ENCODE measurements around the gene SPEN.
"Not testable (repeated sequence)": the region's sequence is repeated elsewhere in the genome, so short reads cannot be mapped to it uniquely, and the experiment has no call there.

SPEN gene

DNA sequence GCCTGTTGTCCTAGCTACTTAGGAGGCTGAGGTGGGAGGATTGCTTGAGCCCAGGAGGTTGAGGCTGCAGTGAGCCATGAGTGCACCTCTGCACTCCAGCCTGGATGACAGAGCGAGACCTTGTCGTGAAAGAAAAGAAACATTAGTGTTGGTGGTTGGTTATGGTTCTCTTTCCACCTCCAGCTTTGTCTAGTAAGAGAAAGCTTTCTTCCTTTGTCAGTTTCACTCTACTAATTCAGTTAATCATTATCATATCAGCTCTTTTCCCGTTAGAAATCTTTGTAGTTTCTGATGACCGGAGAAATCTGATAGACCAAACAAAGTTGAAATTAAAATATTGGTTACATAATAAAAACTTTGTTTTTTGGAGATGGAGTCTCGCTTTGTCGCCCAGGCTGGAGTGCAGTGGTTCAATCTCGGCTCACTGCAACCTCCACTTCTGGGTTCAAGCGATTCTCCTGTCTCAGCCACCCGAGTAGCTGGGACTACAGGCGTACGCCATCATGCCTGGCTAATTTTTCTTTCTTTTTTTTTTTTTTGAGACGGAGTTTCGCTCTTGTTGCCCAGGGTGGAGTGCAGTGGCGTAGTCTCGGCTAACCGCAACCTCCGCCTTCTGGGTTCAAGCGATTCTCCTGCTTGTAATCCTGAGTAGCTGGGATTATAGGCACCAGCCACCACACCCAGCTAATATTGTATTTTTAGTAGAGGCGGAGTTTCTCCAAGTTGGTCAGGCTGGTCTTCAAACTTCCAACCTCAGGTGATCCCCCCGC, 49.5 kb downstream of the SPEN start:
- DNase-seq (ENCODE audit: low read depth), result not testable (repeated sequence)

DNA sequence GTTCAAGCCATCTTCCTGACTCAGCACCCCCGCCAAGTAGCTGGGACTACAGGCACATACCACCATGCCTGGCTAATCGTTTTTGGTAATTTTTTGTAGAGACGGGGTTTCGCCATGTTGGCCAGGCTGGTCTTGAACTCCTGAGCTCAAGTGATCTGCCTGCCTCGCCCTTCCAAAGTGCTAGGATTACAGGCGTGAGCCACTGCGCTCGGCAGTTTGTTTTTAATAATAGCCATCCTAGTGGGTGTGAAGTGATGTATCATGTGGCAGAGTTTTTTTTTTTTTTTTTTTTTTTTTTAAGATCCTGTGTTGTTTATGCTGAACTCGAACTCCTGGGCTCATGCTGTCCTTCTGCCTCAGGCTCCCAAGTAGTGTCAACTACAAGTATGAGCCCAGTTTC, 51.8 kb downstream of the SPEN start:
- DNase-seq (ENCODE audit: low read depth), result no peak

DNA sequence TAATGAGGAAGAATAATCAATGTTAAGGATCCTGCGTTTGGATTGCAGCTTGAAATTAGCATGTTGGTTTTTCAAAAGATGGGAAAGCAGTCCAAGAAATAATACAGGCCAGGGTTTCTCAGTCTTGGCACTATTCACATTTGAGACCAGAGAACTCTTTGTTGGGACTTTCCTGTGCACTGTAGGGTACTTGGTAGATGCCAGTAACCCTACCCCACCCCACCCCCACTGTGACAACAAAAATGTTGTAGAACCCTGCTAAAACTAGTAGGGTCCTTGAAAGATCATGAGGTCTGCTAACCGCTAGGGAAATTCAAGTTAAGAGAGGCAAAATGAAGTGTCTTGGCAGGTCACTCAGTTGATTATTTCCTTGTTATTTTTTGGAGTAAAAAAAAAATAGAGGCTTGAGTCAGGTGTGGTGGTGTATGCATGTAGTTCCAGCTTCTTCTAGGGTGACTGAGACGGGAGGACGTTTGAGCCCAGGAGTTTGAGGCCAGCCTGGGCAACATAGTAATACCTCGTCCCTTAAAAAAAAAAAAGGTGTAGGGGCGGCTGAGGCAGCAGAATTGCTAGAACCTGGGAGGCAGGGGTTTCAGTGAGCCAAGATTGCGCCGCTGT, 53.3 kb downstream of the SPEN start:
- DNase-seq (ENCODE audit: low read depth), result no peak

DNA sequence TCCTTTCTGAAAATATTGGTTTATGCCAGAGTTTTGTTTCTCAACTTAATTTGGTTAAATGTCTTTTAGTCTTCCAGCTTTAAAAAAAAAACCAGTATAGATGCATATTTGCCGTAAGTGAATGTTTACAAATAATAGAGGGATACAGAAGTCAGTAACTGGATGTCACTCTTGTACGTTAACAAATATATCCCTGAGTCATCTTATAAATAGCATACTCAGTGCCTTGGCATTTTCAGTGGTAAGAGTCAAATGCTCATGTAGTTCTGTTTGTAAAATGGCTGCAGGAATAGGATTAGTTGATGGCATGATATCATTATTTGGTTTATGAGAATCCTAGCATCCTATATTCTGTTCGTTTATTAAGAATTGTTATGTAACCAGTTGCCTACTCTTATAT, 55.4 kb downstream of the SPEN start:
- no peak for DNase-seq (ENCODE audit: low read depth)

DNA sequence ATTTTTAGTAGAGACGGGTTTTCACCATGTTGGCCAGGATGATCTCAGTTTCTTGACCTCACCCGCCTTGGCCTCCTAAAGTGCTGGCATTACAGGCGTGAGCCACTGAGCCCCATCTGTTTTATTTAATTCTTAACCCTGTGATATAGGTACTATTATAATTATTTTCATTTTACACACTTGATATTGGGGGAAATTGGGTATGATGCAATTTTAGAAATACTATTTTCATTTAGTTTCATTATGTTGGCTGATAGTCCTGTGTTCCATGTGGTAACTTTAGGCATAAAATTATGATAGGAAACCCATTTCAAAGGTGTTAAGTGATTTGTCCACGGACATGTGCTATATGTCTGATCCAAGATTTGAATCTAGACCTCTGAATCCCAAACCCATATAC, 61.1 kb downstream of the SPEN start:
- DNase-seq (ENCODE audit: low read depth), result no peak

DNA sequence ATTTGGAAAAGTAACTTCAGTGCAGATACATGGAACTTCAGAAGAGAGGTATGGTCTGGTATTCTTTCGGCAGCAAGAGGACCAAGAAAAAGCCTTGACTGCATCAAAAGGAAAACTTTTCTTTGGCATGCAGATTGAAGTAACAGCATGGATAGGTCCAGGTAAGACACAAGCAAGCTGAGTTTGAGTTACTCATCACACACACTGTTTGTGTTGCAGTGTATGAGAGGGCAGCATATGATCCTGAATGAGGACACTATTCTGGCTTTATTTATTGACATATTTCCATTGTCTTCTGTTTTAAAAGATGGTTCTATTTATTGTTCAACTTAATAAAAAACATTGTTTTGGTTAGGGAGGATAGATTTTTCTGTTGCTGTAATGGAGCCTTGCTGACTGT, 63.6 kb downstream of the SPEN start:
- DNase-seq (ENCODE audit: low read depth), result no peak

DNA sequence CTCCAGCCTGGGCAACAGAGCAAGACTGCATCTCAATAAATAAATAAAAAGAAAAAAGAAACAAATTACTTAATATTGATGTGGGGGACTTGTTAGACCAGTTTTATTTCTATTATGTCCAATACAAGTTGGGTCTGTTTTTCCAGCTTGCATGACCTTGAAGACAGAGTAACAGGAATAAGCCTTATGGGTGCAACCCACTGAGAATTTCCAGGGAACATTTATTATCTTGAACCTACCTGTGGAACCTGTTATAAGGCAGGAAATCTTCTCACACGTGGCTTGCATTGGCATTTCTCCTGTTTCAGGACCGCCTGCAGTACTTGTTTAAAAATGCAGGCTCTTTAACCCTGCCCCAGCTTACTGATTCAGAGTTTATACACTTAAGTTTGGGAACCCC, 64.4 kb downstream of the SPEN start:
- DNase-seq (ENCODE audit: low read depth), result no peak

DNA sequence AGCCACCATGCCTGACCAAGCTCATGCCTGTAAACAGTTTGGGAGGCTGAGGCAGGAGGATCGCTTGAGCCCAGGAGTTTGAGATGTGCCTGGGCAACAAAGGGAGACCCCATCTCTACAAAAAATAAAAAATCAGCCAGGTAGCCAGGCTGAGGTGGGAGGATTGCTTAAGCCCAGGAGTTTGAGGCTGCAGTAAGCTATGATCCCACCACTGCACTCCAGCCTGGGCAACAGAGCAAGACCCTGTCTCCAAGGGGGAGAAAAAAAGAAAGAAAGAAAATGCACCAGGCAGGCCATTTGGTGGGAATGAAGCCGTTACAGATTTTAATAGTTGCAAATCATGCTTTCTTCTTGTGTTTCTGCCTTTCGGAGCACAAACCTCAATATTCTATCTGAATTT, 66.1 kb downstream of the SPEN start:
- not testable (repeated sequence) for DNase-seq (ENCODE audit: low read depth)

DNA sequence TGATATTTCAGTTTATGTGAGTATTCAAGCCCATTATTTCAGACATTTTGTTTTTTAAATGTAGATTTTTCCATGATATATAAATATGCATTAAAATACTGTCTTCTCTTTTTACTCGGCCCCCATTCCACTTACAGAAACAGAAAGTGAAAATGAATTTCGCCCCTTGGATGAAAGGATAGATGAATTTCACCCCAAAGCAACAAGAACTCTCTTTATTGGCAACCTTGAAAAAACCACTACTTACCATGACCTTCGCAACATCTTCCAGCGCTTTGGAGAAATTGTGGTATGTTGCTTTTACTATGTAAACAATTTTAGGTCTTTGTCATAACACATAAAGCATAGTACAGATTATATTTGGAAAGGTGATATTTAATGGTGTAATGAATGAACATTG, 68.5 kb downstream of the SPEN start:
- no peak for DNase-seq (ENCODE audit: low read depth)

DNA sequence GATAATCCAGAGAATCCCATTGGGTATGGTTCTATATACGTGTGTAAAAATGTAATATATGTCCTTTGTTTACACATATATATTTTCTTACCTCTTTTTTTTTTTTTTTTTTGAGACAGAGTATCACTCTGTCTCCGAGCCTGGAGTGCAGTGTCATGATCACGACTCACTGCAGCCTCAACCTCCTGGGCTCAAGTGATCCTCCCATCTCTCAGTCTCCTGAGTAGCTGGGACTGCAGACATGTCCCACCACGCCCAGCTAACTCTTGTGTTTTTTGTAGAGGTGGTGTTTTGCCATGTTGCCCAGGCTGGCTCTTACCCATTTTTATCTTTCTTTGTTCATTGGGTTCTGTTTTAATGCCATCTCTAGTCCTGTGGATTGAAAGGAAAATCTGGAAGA, 68.9 kb downstream of the SPEN start:
- no peak for DNase-seq (ENCODE audit: low read depth)

DNA sequence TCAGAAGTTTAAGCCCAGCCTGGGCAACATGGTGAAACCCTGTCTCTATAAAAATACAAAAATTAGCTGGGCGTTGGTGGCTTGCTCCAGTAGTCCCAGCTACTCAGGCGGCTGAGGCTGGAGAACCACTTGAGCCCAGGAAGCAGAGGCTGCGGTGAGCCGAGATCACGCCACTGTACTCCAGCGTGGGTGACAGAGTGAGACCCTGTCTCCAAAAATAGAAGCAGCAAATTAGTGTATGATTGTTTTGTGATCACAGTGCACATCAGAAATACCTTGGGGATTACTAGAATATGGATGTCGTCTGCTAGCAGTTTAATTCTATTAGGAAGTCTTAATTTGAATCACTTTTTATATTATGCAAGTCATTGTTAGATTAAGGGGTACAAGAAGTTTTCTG, 69.4 kb downstream of the SPEN start:
- no peak for DNase-seq (ENCODE audit: low read depth)

DNA sequence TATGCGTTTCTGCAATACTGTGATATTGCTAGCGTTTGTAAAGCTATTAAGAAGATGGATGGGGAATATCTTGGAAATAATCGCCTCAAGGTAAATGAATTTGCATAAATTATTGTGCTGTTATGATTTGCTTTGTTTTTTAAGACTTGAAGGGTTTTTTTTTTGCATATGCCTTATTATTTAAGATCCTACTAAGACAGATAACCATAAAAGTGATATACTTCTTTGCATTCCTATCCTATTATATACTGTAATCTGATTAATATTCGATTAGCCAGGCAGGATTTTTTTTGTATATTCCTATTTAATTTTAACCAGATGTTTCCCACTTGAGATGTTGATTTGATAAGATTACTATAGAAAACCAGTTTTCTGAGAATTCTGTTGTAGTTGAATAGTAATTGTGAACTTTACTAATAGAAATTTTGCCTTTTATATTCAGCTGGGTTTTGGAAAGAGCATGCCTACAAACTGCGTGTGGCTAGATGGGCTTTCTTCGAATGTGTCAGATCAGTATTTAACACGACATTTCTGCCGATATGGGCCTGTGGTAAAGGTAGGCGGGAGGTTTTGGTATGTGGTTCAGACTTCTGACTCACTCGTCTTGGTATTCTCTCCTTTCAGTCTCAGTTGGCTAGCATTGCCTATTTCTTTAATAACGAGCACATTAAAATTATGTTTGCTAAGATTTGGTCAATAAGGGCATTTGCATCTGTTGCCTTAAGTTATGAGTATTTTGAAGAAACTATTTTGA, 71.6 kb downstream of the SPEN start:
- DNase-seq (ENCODE audit: low read depth), result peak; percentile 56

DNA sequence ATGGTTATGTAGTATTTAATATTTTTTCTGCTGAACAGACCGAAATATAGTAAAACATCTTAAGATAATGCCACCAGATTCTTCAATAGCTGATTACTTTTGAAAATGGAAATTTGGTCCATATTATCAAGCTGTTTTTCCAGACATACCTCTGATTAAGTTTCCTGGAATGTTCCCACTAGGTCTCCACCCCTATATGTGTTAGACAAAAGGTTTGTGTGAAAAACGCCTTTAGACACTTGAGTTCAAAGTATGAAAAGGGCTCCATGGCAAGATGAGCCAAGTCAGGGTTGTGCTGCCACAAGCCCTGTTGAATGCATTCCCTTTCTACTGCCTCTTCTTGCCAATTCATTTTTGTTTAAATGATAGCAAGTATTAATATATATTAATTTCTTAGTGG, 75.7 kb downstream of the SPEN start:
- no peak for DNase-seq (ENCODE audit: low read depth)

DNA sequence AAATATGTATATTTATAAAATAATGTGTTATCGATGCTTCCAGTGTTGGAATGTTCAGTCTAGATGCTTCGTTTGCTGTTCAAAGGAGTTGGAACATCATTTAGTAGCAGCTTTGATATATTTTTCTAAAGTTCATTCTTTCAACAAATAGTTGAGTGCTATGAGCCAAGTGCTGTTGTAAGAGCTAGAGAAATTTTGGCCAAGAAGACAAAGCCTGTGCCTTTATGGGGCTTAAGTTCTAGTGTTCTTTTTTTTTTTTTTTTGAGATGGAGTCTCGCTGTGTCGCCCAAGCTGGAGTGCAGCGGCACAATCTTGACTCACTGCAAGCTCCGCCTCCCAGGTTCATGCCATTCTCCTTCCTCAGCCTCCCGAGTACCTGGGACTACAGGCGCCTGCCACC, 78.9 kb downstream of the SPEN start:
- DNase-seq (ENCODE audit: low read depth), result not testable (repeated sequence)

DNA sequence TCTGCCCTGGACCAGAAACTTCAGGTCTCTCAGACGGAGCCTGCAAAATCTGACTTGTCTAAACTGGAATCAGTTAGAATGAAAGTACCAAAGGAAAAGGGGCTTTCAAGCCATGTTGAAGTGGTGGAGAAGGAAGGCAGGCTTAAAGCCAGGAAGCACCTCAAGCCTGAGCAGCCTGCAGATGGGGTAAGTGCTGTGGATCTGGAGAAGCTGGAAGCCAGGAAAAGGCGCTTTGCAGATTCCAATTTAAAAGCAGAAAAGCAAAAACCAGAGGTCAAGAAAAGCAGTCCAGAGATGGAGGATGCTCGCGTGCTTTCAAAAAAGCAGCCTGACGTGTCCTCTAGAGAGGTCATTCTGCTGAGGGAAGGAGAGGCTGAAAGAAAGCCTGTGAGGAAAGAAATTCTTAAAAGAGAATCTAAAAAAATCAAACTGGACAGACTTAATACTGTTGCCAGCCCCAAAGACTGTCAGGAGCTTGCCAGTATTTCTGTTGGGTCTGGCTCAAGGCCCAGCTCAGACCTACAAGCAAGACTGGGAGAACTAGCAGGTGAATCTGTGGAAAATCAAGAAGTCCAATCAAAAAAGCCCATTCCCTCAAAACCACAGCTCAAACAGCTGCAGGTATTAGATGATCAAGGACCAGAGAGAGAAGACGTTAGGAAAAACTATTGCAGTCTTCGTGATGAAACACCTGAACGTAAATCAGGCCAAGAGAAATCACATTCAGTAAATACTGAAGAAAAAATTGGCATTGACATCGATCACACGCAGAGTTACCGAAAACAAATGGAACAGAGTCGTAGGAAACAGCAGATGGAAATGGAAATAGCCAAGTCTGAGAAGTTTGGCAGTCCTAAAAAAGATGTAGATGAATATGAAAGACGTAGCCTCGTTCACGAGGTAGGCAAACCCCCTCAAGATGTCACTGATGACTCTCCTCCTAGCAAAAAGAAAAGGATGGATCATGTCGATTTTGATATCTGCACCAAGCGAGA, 81.8 kb downstream of the SPEN start:
- no peak for DNase-seq (ENCODE audit: low read depth)

DNA sequence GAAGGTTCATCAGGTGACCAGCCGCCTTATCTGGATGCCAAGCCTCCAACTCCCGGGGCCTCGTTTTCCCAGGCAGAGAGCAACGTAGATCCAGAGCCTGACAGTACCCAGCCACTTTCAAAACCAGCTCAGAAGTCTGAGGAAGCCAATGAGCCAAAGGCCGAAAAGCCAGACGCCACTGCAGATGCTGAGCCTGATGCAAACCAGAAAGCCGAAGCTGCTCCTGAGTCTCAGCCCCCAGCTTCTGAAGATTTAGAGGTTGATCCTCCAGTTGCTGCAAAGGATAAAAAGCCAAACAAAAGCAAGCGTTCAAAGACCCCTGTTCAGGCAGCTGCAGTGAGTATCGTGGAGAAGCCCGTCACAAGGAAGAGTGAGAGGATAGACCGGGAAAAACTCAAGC, 83.9 kb downstream of the SPEN start:
- no peak for DNase-seq (ENCODE audit: low read depth)

DNA sequence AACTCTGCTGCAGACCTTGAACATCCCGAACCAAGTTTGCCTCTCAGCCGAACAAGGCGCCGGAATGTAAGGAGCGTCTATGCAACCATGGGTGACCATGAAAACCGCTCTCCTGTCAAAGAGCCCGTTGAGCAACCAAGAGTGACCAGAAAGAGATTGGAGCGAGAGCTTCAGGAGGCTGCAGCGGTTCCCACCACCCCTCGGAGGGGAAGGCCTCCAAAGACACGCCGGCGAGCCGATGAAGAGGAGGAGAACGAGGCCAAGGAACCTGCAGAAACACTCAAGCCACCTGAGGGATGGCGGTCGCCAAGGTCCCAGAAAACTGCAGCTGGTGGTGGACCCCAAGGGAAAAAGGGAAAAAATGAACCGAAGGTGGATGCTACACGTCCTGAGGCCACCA, 84.4 kb downstream of the SPEN start:
- DNase-seq (ENCODE audit: low read depth), result no peak

DNA sequence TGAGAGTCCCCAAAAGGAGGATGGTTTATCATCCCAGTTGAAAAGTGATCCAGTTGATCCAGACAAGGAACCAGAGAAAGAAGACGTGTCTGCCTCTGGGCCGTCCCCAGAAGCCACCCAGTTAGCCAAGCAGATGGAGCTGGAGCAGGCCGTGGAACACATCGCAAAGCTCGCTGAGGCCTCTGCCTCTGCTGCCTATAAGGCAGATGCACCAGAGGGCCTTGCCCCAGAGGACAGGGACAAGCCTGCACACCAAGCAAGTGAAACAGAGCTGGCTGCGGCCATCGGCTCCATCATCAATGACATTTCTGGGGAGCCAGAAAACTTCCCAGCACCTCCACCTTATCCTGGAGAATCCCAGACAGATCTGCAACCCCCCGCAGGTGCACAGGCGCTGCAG, 85.1 kb downstream of the SPEN start:
- no peak for DNase-seq (ENCODE audit: low read depth)

DNA sequence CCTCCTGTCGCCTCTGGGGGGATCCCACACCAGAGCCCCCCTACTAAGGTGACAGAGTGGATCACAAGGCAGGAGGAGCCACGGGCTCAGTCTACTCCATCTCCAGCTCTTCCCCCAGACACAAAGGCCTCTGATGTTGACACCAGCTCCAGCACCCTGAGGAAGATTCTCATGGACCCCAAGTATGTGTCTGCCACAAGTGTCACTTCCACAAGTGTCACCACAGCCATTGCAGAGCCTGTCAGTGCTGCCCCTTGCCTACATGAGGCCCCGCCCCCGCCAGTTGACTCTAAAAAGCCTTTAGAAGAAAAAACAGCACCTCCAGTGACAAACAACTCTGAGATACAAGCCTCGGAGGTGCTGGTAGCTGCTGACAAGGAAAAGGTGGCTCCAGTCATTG, 86.2 kb downstream of the SPEN start:
- DNase-seq (ENCODE audit: low read depth), result no peak

DNA sequence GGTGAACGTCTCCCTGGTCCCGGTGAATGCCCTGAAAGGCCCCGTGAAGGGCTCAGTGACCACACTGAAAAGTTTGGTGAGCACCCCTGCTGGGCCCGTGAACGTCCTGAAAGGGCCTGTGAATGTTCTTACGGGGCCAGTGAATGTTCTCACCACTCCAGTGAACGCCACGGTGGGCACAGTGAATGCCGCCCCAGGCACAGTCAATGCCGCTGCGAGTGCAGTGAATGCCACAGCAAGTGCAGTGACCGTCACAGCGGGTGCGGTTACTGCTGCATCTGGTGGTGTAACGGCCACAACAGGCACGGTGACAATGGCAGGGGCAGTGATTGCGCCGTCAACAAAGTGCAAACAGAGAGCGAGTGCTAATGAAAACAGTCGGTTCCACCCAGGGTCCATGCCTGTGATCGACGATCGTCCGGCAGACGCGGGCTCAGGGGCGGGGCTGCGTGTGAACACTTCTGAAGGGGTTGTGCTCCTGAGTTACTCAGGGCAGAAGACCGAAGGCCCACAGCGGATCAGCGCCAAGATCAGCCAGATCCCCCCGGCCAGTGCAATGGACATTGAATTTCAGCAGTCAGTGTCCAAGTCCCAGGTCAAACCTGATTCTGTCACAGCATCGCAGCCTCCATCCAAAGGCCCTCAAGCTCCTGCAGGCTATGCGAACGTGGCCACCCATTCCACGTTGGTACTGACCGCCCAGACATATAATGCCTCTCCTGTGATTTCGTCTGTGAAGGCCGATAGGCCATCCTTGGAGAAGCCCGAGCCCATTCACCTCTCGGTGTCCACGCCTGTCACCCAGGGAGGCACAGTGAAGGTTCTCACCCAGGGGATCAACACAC, 86.9 kb downstream of the SPEN start:
- no peak for DNase-seq (ENCODE audit: low read depth)
